H1 (cell line): ENCODE results near the gene SPG7. TPM values are rescaled to one million over a fixed set of nuclear protein-coding genes. Genes with fewer than 3 reads are reported as not detected.

Experiments used
- CTCF ChIA-PET: fragments of 300-600 bp; sonication (Branson Sonifier 250); formaldehyde crosslinking; loops from one replicate; lab custom pipeline; 2021; ENCODE audit not compliant: partially characterized antibody; lab: Charles Lee
- POLR2A ChIA-PET: fragments of 300-600 bp; sonication (Branson Sonifier 250); formaldehyde crosslinking; loops from one replicate; lab custom pipeline; 2021; ENCODE audit warnings: inconsistent platforms; ENCODE audit not compliant: partially characterized antibody; lab: Charles Lee
- DNase-seq, 2 experiments: peaks; one replicate each; pipeline versions ENCODE4 v3.0.0 to v3.0.0-alpha.2; 2010 to 2022; ENCODE audit warnings: low spot score in 2 of 2, low read depth in 1 of 2, mixed read lengths in 1 of 2
- FAIRE-seq: peaks from 2 replicates; lab custom pipeline; 2011; peaks lifted over from hg19 to GRCh38; lab: Jason Lieb, UNC
- H2AFZ ChIP-seq: 2 replicates; pipeline ENCODE4 v1.8.1; 2012; ENCODE audit warnings: low read length, inconsistent platforms
- H2AK5ac ChIP-seq: 2 replicates; pipeline ENCODE4 v1.6.1; 2013; ENCODE audit warnings: low read depth, low read length
- H2BK120ac ChIP-seq: replicated peaks from 2 replicates; pipeline ENCODE3; 2013; ENCODE audit warnings: low read depth, low read length, inconsistent platforms
- H2BK12ac ChIP-seq: 2 replicates; pipeline ENCODE4 v1.6.1; 2013; ENCODE audit warnings: low read depth, low read length
- H2BK15ac ChIP-seq: 2 replicates; pipeline ENCODE4 v1.6.1; 2013; ENCODE audit warnings: low read length
- H2BK20ac ChIP-seq: 2 replicates; pipeline ENCODE4 v1.6.1; 2013; ENCODE audit warnings: low read length
- H2BK5ac ChIP-seq: 2 replicates; pipeline ENCODE4 v1.6.1; 2013; ENCODE audit warnings: low read depth, low read length
- H3K14ac ChIP-seq: 2 replicates; pipeline ENCODE4 v1.6.1; 2013; ENCODE audit warnings: inconsistent platforms; ENCODE audit not compliant: insufficient read length
- H3K18ac ChIP-seq: 2 replicates; pipeline ENCODE4 v1.6.1; 2013; ENCODE audit warnings: low read length; ENCODE audit errors: extremely low read depth
- H3K23ac ChIP-seq: 2 replicates; pipeline ENCODE4 v1.6.1; 2013; ENCODE audit warnings: inconsistent platforms; ENCODE audit not compliant: insufficient read length
- H3K23me2 ChIP-seq: 2 replicates; pipeline ENCODE4 v1.6.1; 2013; ENCODE audit warnings: low read depth, low read length
- H3K27ac ChIP-seq: 2 replicates; pipeline ENCODE4 v1.6.1; 2011; ENCODE audit warnings: low read depth, low read length, inconsistent platforms
- H3K27me3 ChIP-seq, 4 experiments: replicated peaks in 1 of 4; 1 replicate in 1 of 4; 2 replicates in 3 of 4; pipeline versions ENCODE4 v1.6.1 to v1.8.1; 2011 to 2013; ENCODE audit warnings: low read length in 3 of 4, mild to moderate bottlenecking in 3 of 4, inconsistent platforms in 2 of 4, mixed read lengths in 2 of 4, moderate library complexity in 1 of 4; ENCODE audit not compliant: control insufficient read depth in 3 of 4, insufficient read depth in 3 of 4; ENCODE audit errors: extremely low read depth in 1 of 4
- H3K36me3 ChIP-seq, 4 experiments: 2 replicates each; pipeline versions ENCODE4 v1.6.1 to v1.8.1; 2011 to 2013; ENCODE audit warnings: mild to moderate bottlenecking in 4 of 4, low read length in 3 of 4, moderate library complexity in 2 of 4, control low read depth in 1 of 4, inconsistent platforms in 1 of 4; ENCODE audit not compliant: insufficient read depth in 4 of 4, control insufficient read depth in 2 of 4
- H3K4ac ChIP-seq: replicated peaks from 2 replicates; pipeline ENCODE3; 2013; ENCODE audit warnings: low read length, low read depth, mixed read lengths, inconsistent platforms; ENCODE audit not compliant: insufficient read length
- H3K4me1 ChIP-seq, 4 experiments: replicated peaks in 1 of 4; 1 replicate in 1 of 4; 2 replicates in 3 of 4; pipeline versions ENCODE4 v1.6.1 to v1.8.1; 2011 to 2013; ENCODE audit warnings: low read length in 3 of 4, inconsistent platforms in 2 of 4, mixed read lengths in 1 of 4; ENCODE audit not compliant: insufficient read depth in 4 of 4, control insufficient read depth in 3 of 4
- H3K4me2 ChIP-seq, 2 experiments: 2 replicates each; pipeline versions ENCODE4 v1.6.1 to v1.8.1; 2011 to 2013; ENCODE audit warnings: low read depth in 2 of 2, low read length in 2 of 2, control low read depth in 1 of 2, inconsistent platforms in 1 of 2, mild to moderate bottlenecking in 1 of 2; ENCODE audit not compliant: insufficient read depth in 1 of 2
- H3K4me3 ChIP-seq, 4 experiments: fragments of 200-600, 300-600 bp in 1 of 4; sonication (generic), shearing (Covaris generic), sonication (Bioruptor Twin) in 1 of 4; 2 replicates each; pipeline versions ENCODE4 v1.5.1 to v1.8.1; 2011 to 2016; ENCODE audit warnings: low read length in 4 of 4, low read depth in 3 of 4, control low read depth in 2 of 4, inconsistent platforms in 2 of 4, mild to moderate bottlenecking in 2 of 4, mixed read lengths in 1 of 4, moderate library complexity in 1 of 4; ENCODE audit not compliant: insufficient read depth in 2 of 4; ENCODE audit errors: extremely low read depth in 1 of 4
- H3K56ac ChIP-seq: replicated peaks from 2 replicates; pipeline ENCODE3; 2013; ENCODE audit warnings: low read depth, mild to moderate bottlenecking, mixed read lengths, low read length, inconsistent platforms; ENCODE audit not compliant: insufficient read length
- H3K79me1 ChIP-seq: 2 replicates; pipeline ENCODE4 v1.6.1; 2013; ENCODE audit warnings: low read depth, low read length, control low read depth
- H3K79me2 ChIP-seq, 2 experiments: 2 replicates each; pipeline versions ENCODE4 v1.6.1 to v1.8.1; 2012 to 2013; ENCODE audit warnings: low read length in 2 of 2, mild to moderate bottlenecking in 2 of 2, inconsistent platforms in 1 of 2; ENCODE audit not compliant: insufficient read depth in 2 of 2, control insufficient read depth in 1 of 2
- H3K9ac ChIP-seq, 4 experiments: replicated peaks in 1 of 4; 1 replicate in 1 of 4; 2 replicates in 3 of 4; pipeline versions ENCODE4 v1.6.1 to v1.8.1; 2011 to 2013; ENCODE audit warnings: low read depth in 3 of 4, low read length in 3 of 4, control low read depth in 2 of 4, mild to moderate bottlenecking in 2 of 4, moderate library complexity in 2 of 4, inconsistent platforms in 1 of 4; ENCODE audit errors: extremely low read depth in 1 of 4
- H3K9me3 ChIP-seq, 2 experiments: 2 replicates each; pipeline versions ENCODE4 v1.6.1 to v1.8.1; 2012 to 2013; ENCODE audit warnings: mild to moderate bottlenecking in 2 of 2, moderate library complexity in 2 of 2, control low read depth in 1 of 2, inconsistent platforms in 1 of 2, low read depth in 1 of 2, low read length in 1 of 2, mixed read lengths in 1 of 2; ENCODE audit not compliant: insufficient read depth in 2 of 2
- H4K20me1 ChIP-seq, 2 experiments: replicated peaks in 1 of 2; 2 replicates each; pipeline versions ENCODE3 to v1.8.1; 2011 to 2013; ENCODE audit warnings: inconsistent platforms in 2 of 2, low read length in 2 of 2, mild to moderate bottlenecking in 1 of 2; ENCODE audit not compliant: insufficient read depth in 2 of 2, control insufficient read depth in 1 of 2
- H4K5ac ChIP-seq: 2 replicates; pipeline ENCODE4 v1.6.1; 2013; ENCODE audit warnings: low read length, low read depth, mixed read lengths, inconsistent platforms; ENCODE audit not compliant: insufficient read length
- H4K8ac ChIP-seq: 2 replicates; pipeline ENCODE4 v1.8.0; 2013; ENCODE audit warnings: mild to moderate bottlenecking, moderate library complexity, low read length, inconsistent platforms; ENCODE audit not compliant: insufficient read depth; ENCODE audit errors: extremely low read depth
- H4K91ac ChIP-seq: replicated peaks from 2 replicates; pipeline ENCODE3; 2013; ENCODE audit warnings: low read length, mixed read lengths, inconsistent platforms; ENCODE audit not compliant: insufficient read length
- ATF2 ChIP-seq: IDR thresholded peaks from 2 replicates; pipeline ENCODE4 v1.6.1; 2012; ENCODE audit warnings: low read length, inconsistent platforms
- CBX8 ChIP-seq: fragments of 300-800, 300-1000 bp; sonication (generic); IDR thresholded peaks from 2 replicates; pipeline ENCODE4 v1.7.1; 2016; ENCODE audit warnings: low read depth, low read length, borderline replicate concordance
- CHD1 ChIP-seq: IDR thresholded peaks from 2 replicates; pipeline ENCODE4 v1.6.1; 2012; ENCODE audit warnings: low read depth, low read length, improper control_type of control experiment
- CHD2 ChIP-seq: IDR thresholded peaks from 2 replicates; pipeline ENCODE4 v1.6.1; 2012; ENCODE audit warnings: low read length, improper control_type of control experiment
- NRF1 ChIP-seq: IDR thresholded peaks from 2 replicates; pipeline ENCODE4 v1.6.1; 2011; ENCODE audit warnings: mild to moderate bottlenecking, low read depth, low read length, improper control_type of control experiment
- POU5F1 ChIP-seq: IDR thresholded peaks from 2 replicates; pipeline ENCODE4 v1.6.1; 2011; ENCODE audit warnings: low read depth, mild to moderate bottlenecking, low read length, moderate library complexity
- RBBP5 ChIP-seq: IDR thresholded peaks from 2 replicates; pipeline ENCODE4 v1.7.1; 2012; ENCODE audit warnings: low read depth, mild to moderate bottlenecking, inconsistent platforms, low read length, moderate library complexity, borderline replicate concordance
- SUZ12 ChIP-seq: fragments of 200-600 bp; sonication (generic); IDR thresholded peaks from 2 replicates; pipeline ENCODE4 v1.6.1; 2012; ENCODE audit warnings: mild to moderate bottlenecking, inconsistent platforms, low read length, moderate library complexity, mixed read lengths
- USF2 ChIP-seq: IDR thresholded peaks from 2 replicates; pipeline ENCODE4 v1.6.1; 2011; ENCODE audit warnings: low read length, improper control_type of control experiment
- WGBS, 2 experiments: shearing (Covaris generic) in 1 of 2; methylation state at CpG; one replicate each; pipeline versions ENCODE4 v1.1.6 to v1.1.7; 2013 to 2015; ENCODE audit warnings: low lambda C conversion rate in 2 of 2, mixed read lengths in 2 of 2, inconsistent platforms in 1 of 2, low coverage in 1 of 2, missing lambda C conversion rate in 1 of 2; ENCODE audit not compliant: insufficient replicate concordance in 2 of 2, insufficient coverage in 1 of 2, insufficient read length in 1 of 2; ENCODE audit errors: extremely low coverage in 1 of 2, missing lambda C conversion rate in 1 of 2; 5-methylcytosine and 5-hydroxymethylcytosine counted together
- polyA plus RNA-seq, 7 experiments: library from polyadenylated mRNA; depleted of rRNA in 3 of 7; stranded (reverse) in 5 of 7; unstranded in 2 of 7; fragments of >200 nt in 5 of 7; fragments of 200-250 nt in 2 of 7; gene quantifications; 1 replicate in 5 of 7; 2 replicates in 1 of 7; 4 replicates in 1 of 7; pipeline versions ENCODE4 v1.2.1 to v1.2.3, GENCODE V29; 2011 to 2013; ENCODE audit warnings: missing spikeins in 2 of 7, mixed read lengths in 2 of 7
- total RNA-seq: library from RNA; stranded (reverse); fragmentation: NEBNext Ultra II Directional; extraction: Animal tissue kit (Norgen Biotek cat#: 25700); gene quantifications from 2 replicates; pipeline ENCODE4 v1.2.1, GENCODE V29; 2021

SPG7 gene
- total and polyA plus RNA-seq, 2 of the 8 experiments (the other 6 are each of a cell fraction or from before 2014, with no cell fraction given) = 72.1 to 113 TPM

- ChIA-PET CTCF (interaction anchor here (0.9 to 1.0 kb wide), 2 partner anchors 9 to 14 kb away, joined by 3 read pairs; no protein-coding TSS in a partner anchor), POLR2A (interaction anchor here (1.0 to 7.2 kb wide), 7 partner anchors 10 to 50 kb away, joined by 3 to 47 read pairs (median 4); no protein-coding TSS in a partner anchor)
- Histone ChIP-seq H4K20me1 (peaks cover 6 to 17% of the 10 kb centered on the region in 2 experiments), H4K91ac (no peak overlapping the region), H2BK12ac (no peak overlapping the region), H3K9ac (no peak overlapping the region), H3K27me3 (no peaks in the 10 kb centered on the region), H3K23me2 (no peaks in the 10 kb centered on the region), H3K56ac (no peak overlapping the region), H4K8ac (no peak overlapping the region), H4K5ac (no peak overlapping the region), H3K36me3 (peaks cover 13 to 47% (median 35%) of the 10 kb centered on the region in 4 experiments; a peak in 7 of 8 replicates), H2BK20ac (no peak overlapping the region), H3K4me3 (no peak overlapping the region), H2AFZ (no peak overlapping the region), H3K79me1 (peaks cover 9% of the 10 kb centered on the region), H3K9me3 (no peaks in the 10 kb centered on the region), H3K4me2 (no peak overlapping the region), H2BK120ac (no peak overlapping the region), H2BK5ac (no peak overlapping the region), H3K4me1 (no peaks in the 10 kb centered on the region), H3K4ac (no peak overlapping the region), H3K23ac (no peak overlapping the region), H2AK5ac (no peak overlapping the region), H3K14ac (no peak overlapping the region), H2BK15ac (no peak overlapping the region), H3K18ac (no peak overlapping the region), H3K27ac (no peak overlapping the region), H3K79me2 (peaks cover 0 to 3% of the 10 kb centered on the region in 2 experiments; a peak in 1 of 4 replicates)
- FAIRE-seq (no peak), DNase-seq (no peak)
- 95% methylated on average over 10 of the region's 12 CpGs; no CpG with 5 or more reads in 1 of the 2 experiments for WGBS, 2 experiments
- TF ChIP-seq CHD2 (no peak), SUZ12 (no peak), CHD1 (no peak), POU5F1 (no peak), USF2 (no peak), CBX8 (no peak), NRF1 (no peak), RBBP5 (no peak), ATF2 (no peak)
These were observed 30.1 kb downstream of the SPG7 start for GRCh38 chr16:89538286-89538685.
